HL-60 (cell line): Measurements from ENCODE around the gene PAX1.

ENCODE experiments used
- DNase-seq, 2 experiments: peaks; one replicate each; pipeline ENCODE4 v3.0.0-alpha.2; 2010 to 2020; ENCODE audit warnings: low read depth in 1 of 2, low spot score in 1 of 2
- H3K27ac ChIP-seq: fragments of 250-450 bp; sonication (Bioruptor Pico); replicated peaks from 2 replicates; pipeline ENCODE4 v1.5.1; 2020; ENCODE audit warnings: mild to moderate bottlenecking, moderate library complexity
- H3K27me3 ChIP-seq: fragments of 250-450 bp; sonication (Bioruptor Pico); 2 replicates; pipeline ENCODE4 v1.5.1; 2021; ENCODE audit warnings: mild to moderate bottlenecking, moderate library complexity; ENCODE audit not compliant: insufficient read depth, poor library complexity, severe bottlenecking
- H3K4me3 ChIP-seq: replicated peaks from 2 replicates; pipeline ENCODE4 v1.5.1; 2011; ENCODE audit warnings: mild to moderate bottlenecking, control low read depth, low read length; ENCODE audit not compliant: insufficient read depth
- GABPA ChIP-seq: IDR thresholded peaks from 2 replicates; pipeline ENCODE4 v1.6.1; 2012; ENCODE audit warnings: low read depth
- POLR2AphosphoS5 ChIP-seq: IDR thresholded peaks from 2 replicates; pipeline ENCODE4 v1.6.1; 2012; ENCODE audit warnings: low read depth
- SPI1 ChIP-seq: IDR thresholded peaks from 2 replicates; pipeline ENCODE4 v1.6.1; 2012; ENCODE audit warnings: low read depth, mild to moderate bottlenecking, borderline replicate concordance
- TF ChIP-seq, protein P1 (sequence below): IDR thresholded peaks from 2 replicates; pipeline ENCODE4 v1.6.1; 2012; ENCODE audit warnings: low read depth; ENCODE audit not compliant: insufficient replicate concordance
- TF ChIP-seq, protein P2 (sequence below): IDR thresholded peaks from one replicate; pipeline ENCODE4 v1.5.1; 2011; ENCODE audit warnings: low read length, control low read depth, inconsistent platforms; ENCODE audit not compliant: insufficient read depth

Gene PAX1

DNA sequence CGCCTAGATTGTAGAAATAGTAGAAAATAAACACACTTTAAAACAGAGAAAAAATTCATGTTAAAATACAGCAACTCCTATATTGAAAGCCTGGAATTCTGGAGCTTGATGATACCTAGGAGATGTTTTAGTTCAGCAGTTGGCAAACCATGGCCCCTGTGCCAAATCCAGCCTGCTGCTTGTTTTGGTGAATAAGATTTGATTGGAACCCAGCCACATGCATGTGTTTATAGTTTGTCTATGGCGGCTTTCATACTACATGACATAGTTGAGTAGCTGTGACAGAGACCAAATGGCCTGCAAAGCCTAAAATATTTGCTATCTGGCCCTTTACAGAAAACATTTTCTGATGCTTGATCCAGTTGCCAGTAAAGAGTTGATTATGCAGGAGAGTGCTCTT is 57.2 kb downstream of the PAX1 start:
- DNase-seq, result no peak
- TF ChIP-seq GABPA (no peak), POLR2AphosphoS5 (no peak), SPI1 (no peak)
- TF ChIP-seq, protein P1, sequence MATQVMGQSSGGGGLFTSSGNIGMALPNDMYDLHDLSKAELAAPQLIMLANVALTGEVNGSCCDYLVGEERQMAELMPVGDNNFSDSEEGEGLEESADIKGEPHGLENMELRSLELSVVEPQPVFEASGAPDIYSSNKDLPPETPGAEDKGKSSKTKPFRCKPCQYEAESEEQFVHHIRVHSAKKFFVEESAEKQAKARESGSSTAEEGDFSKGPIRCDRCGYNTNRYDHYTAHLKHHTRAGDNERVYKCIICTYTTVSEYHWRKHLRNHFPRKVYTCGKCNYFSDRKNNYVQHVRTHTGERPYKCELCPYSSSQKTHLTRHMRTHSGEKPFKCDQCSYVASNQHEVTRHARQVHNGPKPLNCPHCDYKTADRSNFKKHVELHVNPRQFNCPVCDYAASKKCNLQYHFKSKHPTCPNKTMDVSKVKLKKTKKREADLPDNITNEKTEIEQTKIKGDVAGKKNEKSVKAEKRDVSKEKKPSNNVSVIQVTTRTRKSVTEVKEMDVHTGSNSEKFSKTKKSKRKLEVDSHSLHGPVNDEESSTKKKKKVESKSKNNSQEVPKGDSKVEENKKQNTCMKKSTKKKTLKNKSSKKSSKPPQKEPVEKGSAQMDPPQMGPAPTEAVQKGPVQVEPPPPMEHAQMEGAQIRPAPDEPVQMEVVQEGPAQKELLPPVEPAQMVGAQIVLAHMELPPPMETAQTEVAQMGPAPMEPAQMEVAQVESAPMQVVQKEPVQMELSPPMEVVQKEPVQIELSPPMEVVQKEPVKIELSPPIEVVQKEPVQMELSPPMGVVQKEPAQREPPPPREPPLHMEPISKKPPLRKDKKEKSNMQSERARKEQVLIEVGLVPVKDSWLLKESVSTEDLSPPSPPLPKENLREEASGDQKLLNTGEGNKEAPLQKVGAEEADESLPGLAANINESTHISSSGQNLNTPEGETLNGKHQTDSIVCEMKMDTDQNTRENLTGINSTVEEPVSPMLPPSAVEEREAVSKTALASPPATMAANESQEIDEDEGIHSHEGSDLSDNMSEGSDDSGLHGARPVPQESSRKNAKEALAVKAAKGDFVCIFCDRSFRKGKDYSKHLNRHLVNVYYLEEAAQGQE, result no peak
- TF ChIP-seq, protein P2, sequence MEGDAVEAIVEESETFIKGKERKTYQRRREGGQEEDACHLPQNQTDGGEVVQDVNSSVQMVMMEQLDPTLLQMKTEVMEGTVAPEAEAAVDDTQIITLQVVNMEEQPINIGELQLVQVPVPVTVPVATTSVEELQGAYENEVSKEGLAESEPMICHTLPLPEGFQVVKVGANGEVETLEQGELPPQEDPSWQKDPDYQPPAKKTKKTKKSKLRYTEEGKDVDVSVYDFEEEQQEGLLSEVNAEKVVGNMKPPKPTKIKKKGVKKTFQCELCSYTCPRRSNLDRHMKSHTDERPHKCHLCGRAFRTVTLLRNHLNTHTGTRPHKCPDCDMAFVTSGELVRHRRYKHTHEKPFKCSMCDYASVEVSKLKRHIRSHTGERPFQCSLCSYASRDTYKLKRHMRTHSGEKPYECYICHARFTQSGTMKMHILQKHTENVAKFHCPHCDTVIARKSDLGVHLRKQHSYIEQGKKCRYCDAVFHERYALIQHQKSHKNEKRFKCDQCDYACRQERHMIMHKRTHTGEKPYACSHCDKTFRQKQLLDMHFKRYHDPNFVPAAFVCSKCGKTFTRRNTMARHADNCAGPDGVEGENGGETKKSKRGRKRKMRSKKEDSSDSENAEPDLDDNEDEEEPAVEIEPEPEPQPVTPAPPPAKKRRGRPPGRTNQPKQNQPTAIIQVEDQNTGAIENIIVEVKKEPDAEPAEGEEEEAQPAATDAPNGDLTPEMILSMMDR, result no peak
- no peak overlapping the region for H3K4me3 ChIP-seq
- H3K27me3 ChIP-seq, result no peaks in the 10 kb centered on the region
- no peak overlapping the region for H3K27ac ChIP-seq

DNA sequence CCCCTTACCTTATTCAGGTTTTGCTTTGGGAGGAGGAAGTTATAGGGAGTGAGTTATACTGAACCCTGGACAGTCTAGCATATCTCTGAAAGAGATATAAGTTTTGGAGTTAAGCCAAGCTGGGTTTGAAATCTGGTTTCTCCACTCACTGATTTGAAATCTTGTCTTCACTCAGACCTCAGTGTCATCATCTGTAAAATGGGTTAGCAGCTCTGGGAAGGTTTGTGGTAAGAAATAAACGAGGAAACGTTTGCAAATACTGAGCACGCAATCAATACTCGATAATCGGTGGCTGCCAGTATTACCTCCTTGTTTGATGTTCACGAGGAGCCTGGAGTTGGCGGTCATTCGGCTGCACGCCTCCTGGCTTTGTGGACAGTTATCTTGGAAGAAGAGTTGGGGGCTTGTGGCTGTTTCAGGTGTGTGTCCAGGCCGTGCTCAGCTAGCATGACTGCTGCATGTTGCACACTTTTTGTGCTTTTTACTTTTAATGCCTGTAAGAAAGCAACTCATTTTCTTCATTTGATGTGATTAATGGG is 61.8 kb downstream of the PAX1 start:
- Histone ChIP-seq H3K27ac (no peak overlapping the region), H3K27me3 (no peaks in the 10 kb centered on the region), H3K4me3 (no peak overlapping the region)
- DNase-seq, result no peak
- TF ChIP-seq GABPA (no peak), SPI1 (no peak), POLR2AphosphoS5 (no peak)
- TF ChIP-seq, protein P2, result no peak
- TF ChIP-seq, protein P1, result no peak

DNA sequence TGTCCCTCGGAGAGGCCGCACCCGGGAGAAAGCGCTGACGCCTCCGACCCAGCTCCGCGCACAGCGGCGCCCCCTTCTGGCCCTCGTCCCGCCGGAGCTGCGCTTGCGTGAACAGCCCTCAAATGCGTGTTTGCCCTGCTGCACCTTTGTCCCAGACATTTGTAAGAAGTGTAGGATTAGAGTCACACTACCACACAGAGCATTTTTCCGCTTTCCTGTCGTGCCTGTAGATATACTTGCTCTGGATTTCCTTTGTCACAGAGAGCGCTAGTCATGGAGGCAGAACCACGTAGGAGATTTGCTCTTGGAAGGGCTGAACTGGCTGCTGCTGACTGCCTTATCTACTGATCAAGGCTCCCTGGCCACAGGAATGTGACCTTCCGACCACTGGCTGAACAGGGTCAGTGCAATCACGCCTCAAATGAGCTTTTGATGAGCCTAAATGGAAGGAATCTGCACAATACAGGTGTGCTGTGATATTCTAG is 62.3 kb downstream of the PAX1 start:
- TF ChIP-seq, protein P1, result no peak
- TF ChIP-seq, protein P2, result no peak
- TF ChIP-seq POLR2AphosphoS5, result no peak
- no peak for TF ChIP-seq SPI1
- TF ChIP-seq GABPA, result no peak
- DNase-seq, result peak in 1 of 2 experiments; percentile 12
- no peak overlapping the region for H3K4me3 ChIP-seq
- H3K27ac ChIP-seq, result no peak overlapping the region
- H3K27me3 ChIP-seq, result no peaks in the 10 kb centered on the region
